ENCODE results near the gene SMYD1.

Gene SMYD1

GRCh38 chr2:88060907-88061275, 6.7 kb upstream of the SMYD1 start:
- TF ChIP-seq JUND (IDR thresholded peaks at IDR 0.05; ENCODE audit: low read depth): no peak
- no peak for DNase-seq (ENCODE audit: low read depth in 1 of 2, low spot score in 1 of 2)
- in situ Hi-C loops (cut with HindIII; ENCODE audit: low pct_unique_long_range_greater_than_20kb, low sequenced_read_pairs): no loop called here

DNA sequence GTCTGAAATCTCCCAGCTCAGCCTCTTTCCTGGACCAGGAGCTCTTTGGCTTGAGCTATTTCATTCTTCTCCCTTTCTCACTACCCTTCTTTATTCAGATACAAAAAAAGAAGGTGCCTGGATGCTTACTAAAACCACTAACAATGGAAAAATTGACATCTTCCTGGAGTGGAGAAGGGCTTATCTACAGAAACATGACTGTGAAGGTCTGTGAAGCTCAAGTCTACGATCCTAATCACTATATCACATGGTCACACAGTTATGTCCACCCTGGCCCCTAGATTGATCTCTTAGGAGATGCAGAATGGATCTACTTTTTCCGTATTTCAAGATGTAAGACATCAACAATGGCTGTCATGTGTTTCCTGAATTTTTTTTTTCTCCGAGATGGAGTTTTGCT, 6.3 kb upstream of the SMYD1 start:
- in situ Hi-C loops (cut with HindIII; ENCODE audit: low pct_unique_long_range_greater_than_20kb, low sequenced_read_pairs): no loop called here
- no peak for DNase-seq (ENCODE audit: low read depth in 1 of 2, low spot score in 1 of 2)
- TF ChIP-seq JUND (IDR thresholded peaks at IDR 0.05; ENCODE audit: low read depth): no peak

GRCh38 chr2:88066543-88066942, 1.1 kb upstream of the SMYD1 start:
- in situ Hi-C loops (cut with HindIII; ENCODE audit: low pct_unique_long_range_greater_than_20kb, low sequenced_read_pairs): no loop called here
- no peak for TF ChIP-seq JUND (IDR thresholded peaks at IDR 0.05; ENCODE audit: low read depth)
- no peak for DNase-seq (ENCODE audit: low read depth in 1 of 2, low spot score in 1 of 2)

DNA sequence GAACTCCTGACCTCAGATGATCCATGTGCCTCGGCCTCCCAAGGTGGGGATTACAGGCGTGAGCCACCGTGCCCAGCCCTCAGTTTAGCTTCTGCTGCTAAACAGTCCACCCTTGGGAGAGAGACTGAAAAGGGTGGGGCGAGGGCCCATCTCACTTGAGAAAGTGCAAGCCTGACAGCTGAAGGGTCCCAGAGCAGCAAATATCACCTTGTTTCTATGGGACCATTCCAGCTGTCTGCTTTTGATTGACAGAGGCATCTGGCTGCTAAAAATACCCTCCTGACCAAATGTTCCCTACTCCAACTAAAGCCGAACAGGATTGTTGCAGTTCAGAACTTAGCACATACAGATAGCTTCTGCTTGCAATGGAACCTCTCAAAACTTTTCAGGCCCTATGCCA, 436 bp upstream of the SMYD1 start:
- DNase-seq (ENCODE audit: low read depth in 1 of 2, low spot score in 1 of 2): no peak
- TF ChIP-seq JUND (IDR thresholded peaks at IDR 0.05; ENCODE audit: low read depth): no peak
- in situ Hi-C loops (cut with HindIII; ENCODE audit: low pct_unique_long_range_greater_than_20kb, low sequenced_read_pairs): no loop called here

GRCh38 chr2:88068044-88068443, 419 bp downstream of the SMYD1 start:
- in situ Hi-C loops (cut with HindIII; ENCODE audit: low pct_unique_long_range_greater_than_20kb, low sequenced_read_pairs): no loop called here
- no peak for TF ChIP-seq JUND (IDR thresholded peaks at IDR 0.05; ENCODE audit: low read depth)
- DNase-seq (ENCODE audit: low read depth in 1 of 2, low spot score in 1 of 2): no peak

DNA sequence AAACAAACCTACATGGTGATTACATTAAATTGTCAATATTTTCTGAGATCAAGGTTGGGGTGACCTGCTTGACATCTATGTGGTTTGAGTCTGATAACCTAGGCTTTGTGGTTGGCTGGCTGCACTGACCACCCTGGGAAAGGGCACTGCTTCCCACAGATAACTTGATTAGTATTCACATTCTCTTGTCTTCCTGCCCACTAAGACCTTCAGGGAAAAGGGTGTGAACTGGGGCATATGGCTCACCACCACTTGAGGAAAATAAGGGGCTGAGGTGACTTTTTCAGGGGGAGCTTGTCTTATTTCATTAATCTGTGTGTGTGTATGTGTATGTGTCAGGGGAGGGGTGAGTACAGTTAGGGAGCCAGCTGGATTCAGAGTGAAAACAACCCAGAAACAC, 1.5 kb downstream of the SMYD1 start:
- DNase-seq (ENCODE audit: low read depth in 1 of 2, low spot score in 1 of 2): no peak
- TF ChIP-seq JUND (IDR thresholded peaks at IDR 0.05; ENCODE audit: low read depth): no peak
- in situ Hi-C loops (cut with HindIII; ENCODE audit: low pct_unique_long_range_greater_than_20kb, low sequenced_read_pairs): no loop called here

DNA sequence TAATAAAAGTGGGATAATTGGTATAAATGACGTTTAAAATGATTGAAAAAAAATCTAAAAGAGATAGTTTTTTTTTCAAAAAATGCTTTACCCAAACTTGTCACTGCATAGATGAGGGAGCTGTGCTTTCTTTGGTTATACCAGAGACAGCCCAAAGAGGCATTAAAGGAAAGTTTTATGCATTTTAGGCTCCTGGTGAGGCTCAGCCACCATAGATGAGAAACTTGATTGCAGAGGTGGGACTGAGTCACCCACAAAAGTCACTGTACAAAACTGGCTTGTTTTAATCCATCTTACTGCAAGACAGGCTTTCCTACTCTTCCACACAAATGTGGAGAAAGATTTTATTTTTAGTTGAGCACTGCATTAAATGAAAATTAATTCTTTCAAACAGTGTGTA, 2.4 kb downstream of the SMYD1 start:
- TF ChIP-seq JUND (IDR thresholded peaks at IDR 0.05; ENCODE audit: low read depth): no peak
- in situ Hi-C loops (cut with HindIII; ENCODE audit: low pct_unique_long_range_greater_than_20kb, low sequenced_read_pairs): no loop called here
- no peak for DNase-seq (ENCODE audit: low read depth in 1 of 2, low spot score in 1 of 2)

DNA sequence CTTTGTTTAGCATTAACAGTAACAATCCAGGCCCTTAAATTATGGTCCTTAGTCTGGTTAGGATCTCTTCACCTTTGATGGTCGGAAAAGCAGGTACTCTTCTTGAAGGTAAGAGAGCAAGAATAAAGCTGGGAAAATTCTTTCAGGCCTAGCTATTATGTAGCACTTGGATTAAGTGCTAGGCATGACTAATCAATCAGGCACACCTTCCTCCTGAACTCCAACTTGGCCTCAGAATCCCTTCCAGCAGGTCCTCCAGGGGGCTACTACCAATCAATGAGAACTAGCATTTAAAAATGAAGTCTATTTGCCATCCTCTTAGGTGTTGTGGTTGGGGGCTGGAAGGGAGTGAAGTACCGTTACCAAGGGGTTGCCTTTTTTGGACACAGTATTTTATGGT, 3.7 kb downstream of the SMYD1 start:
- no peak for TF ChIP-seq JUND (IDR thresholded peaks at IDR 0.05; ENCODE audit: low read depth)
- no peak for DNase-seq (ENCODE audit: low read depth in 1 of 2, low spot score in 1 of 2)
- in situ Hi-C loops (cut with HindIII; ENCODE audit: low pct_unique_long_range_greater_than_20kb, low sequenced_read_pairs): no loop called here

- in situ Hi-C loops (cut with HindIII; ENCODE audit: low pct_unique_long_range_greater_than_20kb, low sequenced_read_pairs): no loop called here
- DNase-seq (ENCODE audit: low read depth in 1 of 2, low spot score in 1 of 2): no peak
- no peak for TF ChIP-seq JUND (IDR thresholded peaks at IDR 0.05; ENCODE audit: low read depth)
These were observed 6.5 kb downstream of the SMYD1 start for GRCh38 chr2:88074150-88074549.

DNA sequence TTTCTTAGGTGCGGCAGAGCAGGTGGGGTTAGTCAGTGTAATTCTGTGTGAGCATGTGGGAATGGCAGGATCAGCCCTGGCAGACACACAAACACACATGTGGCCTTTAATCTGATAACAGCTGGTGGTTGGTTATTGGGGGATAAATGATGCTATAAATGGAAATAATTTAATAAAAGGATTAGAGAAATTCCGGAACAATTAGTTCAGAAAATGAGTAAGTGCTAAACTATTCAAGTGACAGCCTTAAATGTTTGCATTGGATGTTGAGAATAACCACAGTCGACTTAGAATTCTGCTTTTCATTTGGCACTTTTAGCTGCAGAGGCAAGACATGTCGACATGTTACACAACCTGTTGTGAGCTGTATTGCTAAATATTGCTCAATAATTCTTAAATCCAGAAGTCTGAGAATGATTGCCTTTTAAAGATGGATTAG, 7.2 kb downstream of the SMYD1 start:
- TF ChIP-seq JUND (IDR thresholded peaks at IDR 0.05; ENCODE audit: low read depth): no peak
- in situ Hi-C loops (cut with HindIII; ENCODE audit: low pct_unique_long_range_greater_than_20kb, low sequenced_read_pairs): no loop called here
- no peak for DNase-seq (ENCODE audit: low read depth in 1 of 2, low spot score in 1 of 2)

DNA sequence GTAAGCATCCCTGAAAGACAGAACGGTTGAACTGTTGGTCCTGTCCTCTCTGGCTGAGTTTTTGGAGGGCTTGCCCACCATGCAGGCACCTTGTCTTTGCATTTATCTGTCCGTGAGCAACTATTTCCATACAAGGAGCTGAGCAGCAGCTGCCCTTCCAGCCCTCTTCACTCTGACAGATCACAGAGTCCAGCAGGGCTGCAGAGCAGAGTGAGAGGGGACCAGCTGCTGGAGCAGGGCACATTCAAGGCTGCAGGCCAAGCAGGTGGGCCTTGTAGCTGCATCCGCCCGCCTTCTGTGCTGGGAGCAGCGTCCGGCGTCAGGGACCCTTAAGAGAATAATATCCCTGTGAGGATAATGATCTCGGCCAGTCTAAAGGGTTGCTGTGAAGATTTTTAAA, 9.5 kb downstream of the SMYD1 start:
- in situ Hi-C loops (cut with HindIII; ENCODE audit: low pct_unique_long_range_greater_than_20kb, low sequenced_read_pairs): no loop called here

DNA sequence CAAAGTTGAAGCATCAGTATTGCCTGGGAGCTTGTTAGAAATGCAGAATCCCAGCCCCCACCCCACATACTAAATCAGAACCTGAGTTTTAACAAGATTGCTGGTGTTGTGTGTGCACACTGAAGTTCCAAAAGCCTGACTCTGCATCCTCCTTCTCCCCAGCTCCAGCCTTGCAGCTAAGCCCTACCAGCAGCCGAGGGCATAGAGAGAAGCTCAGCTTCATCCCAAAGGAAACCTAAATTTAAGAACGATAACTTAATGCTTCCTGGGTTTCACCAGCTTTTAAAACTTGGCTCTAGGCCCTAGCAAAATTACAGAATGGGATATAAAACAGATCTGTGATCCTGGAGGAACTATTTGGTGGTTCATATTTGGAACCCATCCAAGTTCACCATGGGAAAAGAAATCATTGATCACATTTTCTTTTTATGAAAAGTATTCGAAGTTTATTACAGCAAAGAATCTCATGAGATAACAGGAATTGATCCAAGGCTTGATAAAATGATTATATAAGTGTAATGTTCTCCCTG, 11.1 kb downstream of the SMYD1 start:
- no peak for DNase-seq (ENCODE audit: low read depth in 1 of 2, low spot score in 1 of 2)
- in situ Hi-C loops (cut with HindIII; ENCODE audit: low pct_unique_long_range_greater_than_20kb, low sequenced_read_pairs): no loop called here
- TF ChIP-seq JUND (IDR thresholded peaks at IDR 0.05; ENCODE audit: low read depth): no peak

More for the DNA sequence above, 9.5 kb downstream of the SMYD1 start:
- no peak for TF ChIP-seq JUND (IDR thresholded peaks at IDR 0.05; ENCODE audit: low read depth)
- DNase-seq (ENCODE audit: low read depth in 1 of 2, low spot score in 1 of 2): no peak

DNA sequence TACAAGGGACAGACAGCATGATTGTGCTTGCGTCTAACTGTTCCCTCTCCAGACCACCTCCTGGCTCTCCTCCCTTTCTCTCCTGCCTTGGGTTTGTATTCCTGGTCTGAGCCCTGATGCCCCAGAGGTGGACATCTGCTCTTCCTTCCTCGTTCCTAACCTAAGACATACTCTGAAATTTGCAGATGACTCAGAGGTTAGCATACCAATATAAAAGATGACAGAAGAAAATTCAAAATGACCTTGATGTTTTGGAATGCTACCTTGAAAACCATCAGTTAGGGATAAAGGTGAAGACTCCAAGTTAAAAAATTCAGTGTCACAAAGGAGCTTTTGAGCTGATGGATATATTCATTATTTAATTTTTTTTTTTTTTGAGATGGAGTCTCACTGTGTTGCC, 12.9 kb downstream of the SMYD1 start:
- TF ChIP-seq JUND (IDR thresholded peaks at IDR 0.05; ENCODE audit: low read depth): no peak
- no peak for DNase-seq (ENCODE audit: low read depth in 1 of 2, low spot score in 1 of 2)
- in situ Hi-C loops (cut with HindIII; ENCODE audit: low pct_unique_long_range_greater_than_20kb, low sequenced_read_pairs): no loop called here

DNA sequence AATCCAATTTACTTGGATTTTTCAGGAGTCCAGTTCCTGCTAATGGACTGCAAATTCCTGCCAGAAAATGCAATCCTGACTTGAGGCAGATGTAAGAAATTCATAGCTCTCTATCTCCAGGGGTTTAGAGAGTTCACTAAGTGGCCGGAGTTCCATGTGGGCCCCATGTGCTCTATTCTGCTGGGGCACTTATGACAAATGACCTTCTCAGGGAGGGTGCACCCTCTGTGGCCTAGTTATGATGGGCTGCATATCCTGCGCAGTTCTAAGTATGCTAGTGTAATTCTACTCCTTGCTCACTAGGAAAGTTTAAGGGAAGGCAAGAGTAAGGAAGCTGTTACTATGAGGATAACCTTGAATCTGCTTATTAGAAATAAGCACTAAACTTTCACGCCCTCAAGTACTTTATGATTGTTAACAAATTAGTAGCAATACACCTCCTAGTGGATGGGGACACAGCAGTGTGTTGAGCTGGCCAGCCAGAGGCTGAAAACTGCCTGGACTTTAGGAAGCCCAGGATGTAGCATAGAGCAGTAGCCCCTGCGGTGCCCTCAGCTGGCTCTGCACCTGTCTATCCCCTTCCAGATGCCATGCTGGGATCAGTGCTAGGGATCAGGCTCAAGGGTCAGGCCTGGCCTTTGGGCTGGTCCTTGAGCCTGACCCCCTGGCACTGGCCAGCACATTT, 14.4 kb downstream of the SMYD1 start:
- no peak for TF ChIP-seq JUND (IDR thresholded peaks at IDR 0.05; ENCODE audit: low read depth)
- DNase-seq (ENCODE audit: low read depth in 1 of 2, low spot score in 1 of 2): no peak
- in situ Hi-C loops (cut with HindIII; ENCODE audit: low pct_unique_long_range_greater_than_20kb, low sequenced_read_pairs): no loop called here
